Lung (tissue), 12 donors: ENCODE results near the gene TTLL5. TPM values are rescaled to one million over a fixed set of nuclear protein-coding genes. Genes with fewer than 3 reads are reported as not detected.

Experiments used
- ATAC-seq: fragments of 200-7000 bp; cut with Tn5 transposase; one replicate; pipeline ENCODE4 v1.9.1; 2020; ENCODE audit warnings: moderate number of reproducible peaks; ENCODE audit not compliant: insufficient read depth, low FRiP score
- DNase-seq, 3 donors: peaks; one replicate each; pipeline ENCODE4 v3.0.0-alpha.2; 2013 to 2017
- H3K27ac ChIP-seq, 2 donors: one replicate each; pipeline ENCODE4 v1.5.1; 2013; ENCODE audit warnings: mild to moderate bottlenecking in 2 of 2, moderate library complexity in 2 of 2, control low read depth in 1 of 2, inconsistent platforms in 1 of 2, low read depth in 1 of 2, low read length in 1 of 2
- H3K27me3 ChIP-seq, 3 donors: one replicate each; pipeline ENCODE4 v1.5.1; 2013; ENCODE audit warnings: low read length in 2 of 3; ENCODE audit not compliant: control insufficient read depth in 3 of 3, insufficient read depth in 3 of 3
- H3K36me3 ChIP-seq, 4 donors: one replicate each; pipeline ENCODE4 v1.5.1; 2013; ENCODE audit warnings: low read length in 4 of 4, mild to moderate bottlenecking in 1 of 4, moderate library complexity in 1 of 4; ENCODE audit not compliant: control insufficient read depth in 4 of 4, insufficient read depth in 4 of 4
- H3K4me1 ChIP-seq, 5 donors: one replicate each; pipeline ENCODE4 v1.5.1; 2013; ENCODE audit warnings: low read length in 5 of 5, mild to moderate bottlenecking in 2 of 5, moderate library complexity in 1 of 5; ENCODE audit not compliant: control insufficient read depth in 5 of 5, insufficient read depth in 5 of 5
- H3K4me3 ChIP-seq: one replicate; pipeline ENCODE4 v1.5.1; 2013; ENCODE audit warnings: mild to moderate bottlenecking, control low read depth, moderate library complexity
- H3K9ac ChIP-seq, 2 donors: one replicate each; pipeline ENCODE4 v1.5.1; 2013; ENCODE audit warnings: low read length in 2 of 2, control low read depth in 1 of 2; ENCODE audit not compliant: insufficient read depth in 1 of 2
- H3K9me3 ChIP-seq, 4 donors: one replicate each; pipeline ENCODE4 v1.5.1; 2013; ENCODE audit warnings: low read length in 3 of 4, mild to moderate bottlenecking in 1 of 4, moderate library complexity in 1 of 4; ENCODE audit not compliant: control insufficient read depth in 4 of 4, insufficient read depth in 3 of 4
- WGBS, 2 donors: extraction: QIAGEN DNeasy Blood & Tissue Kit; methylation state at CpG; one replicate each; pipeline ENCODE4 v1.1.7; 2013; 5-methylcytosine and 5-hydroxymethylcytosine counted together
- polyA plus RNA-seq, 2 donors: library from polyadenylated mRNA; stranded (reverse); fragments of 200-250 nt; gene quantifications; one replicate each; pipeline ENCODE4 v1.2.1, GENCODE V29; 2013
- total RNA-seq, 2 donors: library from RNA; depleted of rRNA in 1 of 2; stranded (reverse); fragments of >200 nt in 1 of 2; gene quantifications; one replicate each; pipeline ENCODE4 v1.2.1, GENCODE V29; 2014 to 2021
- TF ChIP-seq, protein P1 (sequence below): IDR thresholded peaks from 2 replicates; pipeline ENCODE4 v1.5.1; 2012; ENCODE audit warnings: mild to moderate bottlenecking; ENCODE audit errors: control extremely low read depth, extremely low read depth
- donor health status: control.
- donor health status: control.
- donor health status: Bipolar disorder and iron deficiency.
- donor health status: healthy.
- donor health status: DM: yes; HTN: yes; CAD: no.

TTLL5 gene
- total and polyA plus RNA-seq, 4 donors, result 10.3 to 58.6 (median 28.8) TPM

DNA sequence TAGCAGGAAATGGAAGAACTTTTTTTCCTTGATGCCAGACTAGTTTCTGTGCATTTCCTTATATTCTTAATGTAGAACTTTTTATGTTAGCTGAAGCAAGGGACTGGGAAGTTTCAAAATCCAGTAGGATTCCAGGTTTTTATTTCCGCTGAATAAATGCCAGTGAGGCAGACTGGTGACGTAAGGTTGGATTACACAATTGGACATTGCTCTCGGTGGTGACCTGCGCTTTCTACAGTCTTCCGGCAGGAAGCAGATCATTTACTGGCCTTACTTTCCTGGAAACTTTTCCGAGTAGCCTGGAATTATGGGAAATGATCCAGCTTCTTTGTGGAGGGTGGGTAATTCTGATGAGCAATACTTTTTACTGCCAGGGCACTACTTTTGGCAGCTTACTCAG is 328.1 kb downstream of the TTLL5 start:
- no peak overlapping the region for H3K4me3 ChIP-seq
- H3K27ac ChIP-seq, result peak overlapping the region in 1 of 2 donors; percentile 87
- no peaks in the 10 kb centered on the region for H3K9me3 ChIP-seq
- 35 to 44% methylated on average over 6 of the region's 6 CpGs for WGBS, 2 donors
- no peak overlapping the region for H3K9ac ChIP-seq
- peaks cover 5 to 23% (median 10%) of the 10 kb centered on the region in 5 donors for H3K4me1 ChIP-seq
- ATAC-seq (peak; percentile 24), DNase-seq (peak; percentile 39 to 79 (median 75))
- TF ChIP-seq, protein P1, sequence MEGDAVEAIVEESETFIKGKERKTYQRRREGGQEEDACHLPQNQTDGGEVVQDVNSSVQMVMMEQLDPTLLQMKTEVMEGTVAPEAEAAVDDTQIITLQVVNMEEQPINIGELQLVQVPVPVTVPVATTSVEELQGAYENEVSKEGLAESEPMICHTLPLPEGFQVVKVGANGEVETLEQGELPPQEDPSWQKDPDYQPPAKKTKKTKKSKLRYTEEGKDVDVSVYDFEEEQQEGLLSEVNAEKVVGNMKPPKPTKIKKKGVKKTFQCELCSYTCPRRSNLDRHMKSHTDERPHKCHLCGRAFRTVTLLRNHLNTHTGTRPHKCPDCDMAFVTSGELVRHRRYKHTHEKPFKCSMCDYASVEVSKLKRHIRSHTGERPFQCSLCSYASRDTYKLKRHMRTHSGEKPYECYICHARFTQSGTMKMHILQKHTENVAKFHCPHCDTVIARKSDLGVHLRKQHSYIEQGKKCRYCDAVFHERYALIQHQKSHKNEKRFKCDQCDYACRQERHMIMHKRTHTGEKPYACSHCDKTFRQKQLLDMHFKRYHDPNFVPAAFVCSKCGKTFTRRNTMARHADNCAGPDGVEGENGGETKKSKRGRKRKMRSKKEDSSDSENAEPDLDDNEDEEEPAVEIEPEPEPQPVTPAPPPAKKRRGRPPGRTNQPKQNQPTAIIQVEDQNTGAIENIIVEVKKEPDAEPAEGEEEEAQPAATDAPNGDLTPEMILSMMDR, result no peak
- H3K36me3 ChIP-seq, result peaks cover 0 to 31% (median 13%) of the 10 kb centered on the region in 4 donors
- H3K27me3 ChIP-seq, result no peaks in the 10 kb centered on the region

DNA sequence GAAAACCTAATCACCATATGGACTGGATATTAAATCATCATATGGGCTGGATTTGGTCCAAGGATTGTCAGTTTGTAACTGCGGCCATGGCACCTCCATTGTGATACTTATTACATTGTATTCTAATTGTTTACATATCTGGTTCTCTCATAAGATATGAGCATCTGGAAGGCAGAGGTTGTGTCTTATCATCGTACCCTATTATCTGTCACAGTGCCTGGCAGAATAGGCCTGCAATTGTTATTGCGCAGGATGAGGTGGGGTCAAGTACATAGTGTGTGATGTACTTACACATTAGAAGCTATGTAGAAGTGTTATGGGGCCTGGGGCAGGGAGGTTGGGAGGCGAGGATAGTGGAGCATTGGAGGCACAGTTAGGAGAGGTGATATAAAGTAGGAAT is 329.3 kb downstream of the TTLL5 start:
- no peak overlapping the region for H3K9ac ChIP-seq
- WGBS, 2 donors, result 93 to 94% methylated on average over 4 of the region's 4 CpGs
- peaks cover 0 to 31% (median 13%) of the 10 kb centered on the region in 4 donors for H3K36me3 ChIP-seq
- DNase-seq (no peak), ATAC-seq (no peak)
- TF ChIP-seq, protein P1, result no peak
- H3K4me1 ChIP-seq, result peaks cover 10 to 26% (median 12%) of the 10 kb centered on the region in 5 donors
- no peak overlapping the region for H3K4me3 ChIP-seq
- no peaks in the 10 kb centered on the region for H3K9me3 ChIP-seq
- H3K27me3 ChIP-seq, result no peaks in the 10 kb centered on the region
- no peak overlapping the region for H3K27ac ChIP-seq

DNA sequence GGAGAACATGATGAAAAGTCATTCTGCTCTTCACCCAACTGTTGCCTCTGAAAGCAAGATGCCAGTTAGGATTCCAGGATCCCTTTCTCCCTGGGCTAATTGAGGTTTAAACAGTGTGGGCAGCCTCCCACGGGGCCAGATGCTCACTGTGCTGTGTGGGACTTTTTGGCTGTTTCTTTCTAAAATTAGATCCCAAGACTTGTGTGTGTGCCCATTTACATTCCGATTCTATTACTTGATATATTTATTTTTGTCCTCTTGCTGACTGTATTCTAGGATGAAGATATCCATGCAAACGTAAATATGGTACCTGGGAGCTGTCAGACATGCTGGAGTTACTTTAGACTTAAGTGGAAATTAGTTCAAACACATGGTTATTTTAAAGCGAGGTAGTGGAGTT is 330.7 kb downstream of the TTLL5 start:
- peaks cover 0 to 31% (median 16%) of the 10 kb centered on the region in 4 donors for H3K36me3 ChIP-seq
- TF ChIP-seq, protein P1, result no peak
- DNase-seq, result no peak
- peaks cover 11 to 29% (median 12%) of the 10 kb centered on the region in 5 donors for H3K4me1 ChIP-seq
- H3K27ac ChIP-seq, result no peak overlapping the region
- H3K9me3 ChIP-seq, result no peaks in the 10 kb centered on the region
- whole genome bisulfite sequencing, 2 donors, result 82 to 90% methylated on average over 4 of the region's 4 CpGs
- H3K4me3 ChIP-seq, result no peak overlapping the region
- no peak overlapping the region for H3K9ac ChIP-seq
- H3K27me3 ChIP-seq, result no peaks in the 10 kb centered on the region
- no peak for ATAC-seq

- peaks cover 4 to 45% (median 25%) of the 10 kb centered on the region in 4 donors for H3K36me3 ChIP-seq
- WGBS, 2 donors, result 79 to 88% methylated on average over 1 of the region's 1 CpG
- no peaks in the 10 kb centered on the region for H3K9me3 ChIP-seq
- DNase-seq (no peak), ATAC-seq (no peak)
- H3K4me3 ChIP-seq, result no peak overlapping the region
- peak overlapping the region in 1 of 2 donors; percentile 17 for H3K27ac ChIP-seq
- H3K4me1 ChIP-seq, result peaks cover 8 to 25% (median 12%) of the 10 kb centered on the region in 5 donors
- no peaks in the 10 kb centered on the region for H3K27me3 ChIP-seq
- H3K9ac ChIP-seq, result no peak overlapping the region
- TF ChIP-seq, protein P1, result no peak
Measured at GRCh38 chr14:75993567-75994041, 332.6 kb downstream of the TTLL5 start.
